DND-41 (cell line): Measurements from ENCODE around the gene SEMA4G.

Experiments used
- ATAC-seq: fragments of 200-7000 bp; cut with Tn5 transposase; 3 replicates; pipeline ENCODE4 v1.9.1; 2021; ENCODE audit warnings: low read depth; ENCODE audit not compliant: insufficient read depth
- DNase-seq: peaks from one replicate; pipeline ENCODE4 v3.0.0-alpha.2; 2020
- H2AFZ ChIP-seq: 2 replicates; pipeline ENCODE4 v1.6.0; 2012; ENCODE audit warnings: low read depth, low read length
- H3K27ac ChIP-seq: 2 replicates; pipeline ENCODE4 v1.5.1; 2012; ENCODE audit warnings: low read length, inconsistent platforms
- H3K27me3 ChIP-seq: fragments of 200-600 bp; sonication (generic); 2 replicates; pipeline ENCODE4 v1.6.0; 2012; ENCODE audit warnings: low read length, mild to moderate bottlenecking, inconsistent platforms; ENCODE audit not compliant: insufficient read depth, poor library complexity
- H3K36me3 ChIP-seq: 2 replicates; pipeline ENCODE4 v1.5.1; 2012; ENCODE audit warnings: low read length, inconsistent platforms; ENCODE audit not compliant: insufficient read depth
- H3K4me1 ChIP-seq: 2 replicates; pipeline ENCODE4 v1.5.1; 2012; ENCODE audit warnings: mild to moderate bottlenecking, low read length; ENCODE audit not compliant: insufficient read depth
- H3K4me2 ChIP-seq: 2 replicates; pipeline ENCODE4 v1.6.0; 2012; ENCODE audit warnings: mild to moderate bottlenecking, moderate library complexity, low read length, inconsistent platforms; ENCODE audit not compliant: insufficient read depth
- H3K4me3 ChIP-seq, 2 experiments: fragments of 200-600 bp in 1 of 2; shearing (Covaris generic) in 1 of 2; 2 replicates each; pipeline ENCODE4 v1.5.1; 2012 to 2016; ENCODE audit warnings: inconsistent platforms in 2 of 2, low read length in 2 of 2, mild to moderate bottlenecking in 2 of 2, low read depth in 1 of 2, moderate library complexity in 1 of 2
- H3K79me2 ChIP-seq: 2 replicates; pipeline ENCODE4 v1.6.0; 2012; ENCODE audit warnings: low read length, inconsistent platforms; ENCODE audit not compliant: insufficient read depth
- H3K9ac ChIP-seq: 2 replicates; pipeline ENCODE4 v1.6.0; 2012; ENCODE audit warnings: low read depth, mild to moderate bottlenecking, inconsistent platforms, low read length, moderate library complexity
- H3K9me3 ChIP-seq: 2 replicates; pipeline ENCODE4 v1.5.1; 2012; ENCODE audit warnings: low read length, moderate library complexity, mild to moderate bottlenecking, inconsistent platforms; ENCODE audit not compliant: insufficient read depth, severe bottlenecking
- H4K20me1 ChIP-seq: 2 replicates; pipeline ENCODE4 v1.6.0; 2012; ENCODE audit warnings: low read length; ENCODE audit not compliant: insufficient read depth
- EZH2 ChIP-seq: IDR thresholded peaks from 3 replicates; pipeline ENCODE4 v1.6.1; 2012; ENCODE audit warnings: borderline replicate concordance, low read depth, mild to moderate bottlenecking, moderate library complexity, low read length, inconsistent platforms; ENCODE audit not compliant: severe bottlenecking
- TF ChIP-seq, protein P1 (sequence below): IDR thresholded peaks from 2 replicates; pipeline ENCODE4 v1.5.1; 2012; ENCODE audit warnings: borderline replicate concordance, low read length, moderate library complexity, mild to moderate bottlenecking; ENCODE audit not compliant: poor library complexity, severe bottlenecking; ENCODE audit errors: extremely low read depth

SEMA4G gene

DNA sequence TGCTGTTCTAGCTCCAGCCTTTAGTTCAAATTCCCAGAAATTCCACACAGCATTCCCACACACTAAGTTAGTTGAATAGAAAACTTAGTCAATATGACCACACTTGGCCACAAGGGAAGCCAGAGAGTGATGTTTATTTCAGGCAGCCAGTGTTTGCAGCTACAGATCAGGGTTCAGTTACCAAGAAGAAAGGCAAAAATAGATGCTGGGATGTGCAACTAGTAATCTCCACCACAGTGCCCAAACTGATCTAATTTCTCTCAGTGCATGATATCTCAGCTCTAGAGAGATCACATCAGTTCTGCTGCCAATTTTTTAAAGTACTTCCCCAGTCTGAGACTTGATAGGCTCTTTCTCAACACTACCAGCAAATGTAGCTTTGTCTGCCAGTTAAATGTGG is 38.9 kb upstream of the SEMA4G start:
- Histone ChIP-seq H3K36me3 (peaks cover 91% of the 10 kb centered on the region), H3K27me3 (no peaks in the 10 kb centered on the region), H4K20me1 (no peaks in the 10 kb centered on the region), H3K4me1 (no peaks in the 10 kb centered on the region), H3K27ac (no peak overlapping the region), H2AFZ (no peak overlapping the region), H3K4me2 (no peak overlapping the region), H3K9ac (no peak overlapping the region), H3K79me2 (no peaks in the 10 kb centered on the region), H3K4me3 (no peak overlapping the region), H3K9me3 (no peaks in the 10 kb centered on the region)
- ATAC-seq (no peak), DNase-seq (no peak)
- TF ChIP-seq EZH2, result no peak
- TF ChIP-seq, protein P1, sequence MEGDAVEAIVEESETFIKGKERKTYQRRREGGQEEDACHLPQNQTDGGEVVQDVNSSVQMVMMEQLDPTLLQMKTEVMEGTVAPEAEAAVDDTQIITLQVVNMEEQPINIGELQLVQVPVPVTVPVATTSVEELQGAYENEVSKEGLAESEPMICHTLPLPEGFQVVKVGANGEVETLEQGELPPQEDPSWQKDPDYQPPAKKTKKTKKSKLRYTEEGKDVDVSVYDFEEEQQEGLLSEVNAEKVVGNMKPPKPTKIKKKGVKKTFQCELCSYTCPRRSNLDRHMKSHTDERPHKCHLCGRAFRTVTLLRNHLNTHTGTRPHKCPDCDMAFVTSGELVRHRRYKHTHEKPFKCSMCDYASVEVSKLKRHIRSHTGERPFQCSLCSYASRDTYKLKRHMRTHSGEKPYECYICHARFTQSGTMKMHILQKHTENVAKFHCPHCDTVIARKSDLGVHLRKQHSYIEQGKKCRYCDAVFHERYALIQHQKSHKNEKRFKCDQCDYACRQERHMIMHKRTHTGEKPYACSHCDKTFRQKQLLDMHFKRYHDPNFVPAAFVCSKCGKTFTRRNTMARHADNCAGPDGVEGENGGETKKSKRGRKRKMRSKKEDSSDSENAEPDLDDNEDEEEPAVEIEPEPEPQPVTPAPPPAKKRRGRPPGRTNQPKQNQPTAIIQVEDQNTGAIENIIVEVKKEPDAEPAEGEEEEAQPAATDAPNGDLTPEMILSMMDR, result no peak

- no peak overlapping the region for H3K4me2 ChIP-seq
- H3K36me3 ChIP-seq, result peaks cover 94% of the 10 kb centered on the region
Observed at GRCh38 chr10:100934084-100934659, 35.1 kb upstream of the SEMA4G start.

GRCh38 chr10:100939763-100940344 is 29.4 kb upstream of the SEMA4G start:
- Histone ChIP-seq H3K4me3 (no peak overlapping the region), H2AFZ (no peak overlapping the region), H3K4me1 (no peaks in the 10 kb centered on the region; the same call in 1 of the 2 replicates), H3K79me2 (no peaks in the 10 kb centered on the region), H3K36me3 (peaks cover 89% of the 10 kb centered on the region), H3K4me2 (no peak overlapping the region), H3K9ac (no peak overlapping the region), H3K27ac (no peak overlapping the region), H3K27me3 (no peaks in the 10 kb centered on the region), H3K9me3 (no peaks in the 10 kb centered on the region), H4K20me1 (no peaks in the 10 kb centered on the region)
- DNase-seq (no peak), ATAC-seq (no peak)
- no peak for TF ChIP-seq EZH2
- TF ChIP-seq, protein P1, result no peak

More at GRCh38 chr10:100934084-100934659, 35.1 kb upstream of the SEMA4G start:
- Histone ChIP-seq H2AFZ (no peak overlapping the region), H3K27ac (no peak overlapping the region), H4K20me1 (no peaks in the 10 kb centered on the region), H3K79me2 (no peaks in the 10 kb centered on the region), H3K27me3 (no peaks in the 10 kb centered on the region), H3K9me3 (no peaks in the 10 kb centered on the region), H3K4me3 (no peak overlapping the region), H3K9ac (no peak overlapping the region), H3K4me1 (no peaks in the 10 kb centered on the region)
- TF ChIP-seq, protein P1, result peak; percentile 66
- TF ChIP-seq EZH2, result no peak
- DNase-seq (no peak), ATAC-seq (0 out of 3 replicates have a peak, but pooled peaks have one; percentile 53)
